BJ (cell line): ENCODE results near the gene DTNB. TPM values are rescaled to one million over a fixed set of nuclear protein-coding genes. Genes with fewer than 3 reads are reported as not detected.
"Not testable (repeated sequence)": the region's sequence is repeated elsewhere in the genome, so short reads cannot be mapped to it uniquely, and the experiment has no call there.

Source experiments
- CTCF ChIA-PET: fragments of 350-600 bp; formaldehyde crosslinking; extraction: SDS; loops from one replicate; lab custom pipeline; 2021; ENCODE audit warnings: antibody characterized with exemption, inconsistent platforms; lab: Yijun Ruan, JAX
- POLR2A ChIA-PET: fragments of 300-600 bp; sonication (Branson Sonifier 250); formaldehyde crosslinking; extraction: SDS; loops from one replicate; lab custom pipeline; 2021; ENCODE audit warnings: antibody characterized with exemption; lab: Charles Lee
- DNase-seq: peaks from one replicate; pipeline ENCODE4 v3.0.0-alpha.2; 2011; ENCODE audit warnings: low read depth
- H3K27me3 ChIP-seq: 2 replicates; pipeline ENCODE4 v1.6.0; 2011; ENCODE audit warnings: low read length; ENCODE audit not compliant: control insufficient read depth, insufficient read depth
- H3K36me3 ChIP-seq: 2 replicates; pipeline ENCODE4 v1.5.1; 2011; ENCODE audit warnings: low read length; ENCODE audit not compliant: control insufficient read depth, insufficient read depth
- H3K4me3 ChIP-seq: 2 replicates; pipeline ENCODE4 v1.5.1; 2011; ENCODE audit warnings: low read depth, mild to moderate bottlenecking, control low read depth, low read length
- polyA plus RNA-seq: library from polyadenylated mRNA; depleted of rRNA; stranded (reverse); fragments of >200 nt; gene quantifications from 2 replicates; pipeline ENCODE4 v1.2.3, GENCODE V29; 2011
- TF ChIP-seq, protein P1 (sequence below): IDR thresholded peaks from 2 replicates; pipeline ENCODE4 v1.5.1; 2011; ENCODE audit warnings: low read depth, mild to moderate bottlenecking, control low read depth, inconsistent platforms, low read length, moderate library complexity; ENCODE audit not compliant: insufficient read depth

DTNB gene
- polyA plus RNA-seq, 1 experiment, result 7.7 TPM

- no peak for DNase-seq
- ChIA-PET CTCF (no interaction called here), POLR2A (no interaction called here)
- TF ChIP-seq, protein P1, sequence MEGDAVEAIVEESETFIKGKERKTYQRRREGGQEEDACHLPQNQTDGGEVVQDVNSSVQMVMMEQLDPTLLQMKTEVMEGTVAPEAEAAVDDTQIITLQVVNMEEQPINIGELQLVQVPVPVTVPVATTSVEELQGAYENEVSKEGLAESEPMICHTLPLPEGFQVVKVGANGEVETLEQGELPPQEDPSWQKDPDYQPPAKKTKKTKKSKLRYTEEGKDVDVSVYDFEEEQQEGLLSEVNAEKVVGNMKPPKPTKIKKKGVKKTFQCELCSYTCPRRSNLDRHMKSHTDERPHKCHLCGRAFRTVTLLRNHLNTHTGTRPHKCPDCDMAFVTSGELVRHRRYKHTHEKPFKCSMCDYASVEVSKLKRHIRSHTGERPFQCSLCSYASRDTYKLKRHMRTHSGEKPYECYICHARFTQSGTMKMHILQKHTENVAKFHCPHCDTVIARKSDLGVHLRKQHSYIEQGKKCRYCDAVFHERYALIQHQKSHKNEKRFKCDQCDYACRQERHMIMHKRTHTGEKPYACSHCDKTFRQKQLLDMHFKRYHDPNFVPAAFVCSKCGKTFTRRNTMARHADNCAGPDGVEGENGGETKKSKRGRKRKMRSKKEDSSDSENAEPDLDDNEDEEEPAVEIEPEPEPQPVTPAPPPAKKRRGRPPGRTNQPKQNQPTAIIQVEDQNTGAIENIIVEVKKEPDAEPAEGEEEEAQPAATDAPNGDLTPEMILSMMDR, result no peak
- no peaks in the 10 kb centered on the region for H3K36me3 ChIP-seq
- no peaks in the 10 kb centered on the region for H3K27me3 ChIP-seq
- no peak overlapping the region for H3K4me3 ChIP-seq
Observed at GRCh38 chr2:25541378-25541777, 132.0 kb downstream of the DTNB start.

GRCh38 chr2:25539136-25539535, 134.2 kb downstream of the DTNB start:
- Histone ChIP-seq H3K27me3 (no peaks in the 10 kb centered on the region), H3K36me3 (no peaks in the 10 kb centered on the region), H3K4me3 (no peak overlapping the region)
- ChIA-PET CTCF (no interaction called here), POLR2A (no interaction called here)
- DNase-seq, result no peak
- TF ChIP-seq, protein P1, result no peak

DNA sequence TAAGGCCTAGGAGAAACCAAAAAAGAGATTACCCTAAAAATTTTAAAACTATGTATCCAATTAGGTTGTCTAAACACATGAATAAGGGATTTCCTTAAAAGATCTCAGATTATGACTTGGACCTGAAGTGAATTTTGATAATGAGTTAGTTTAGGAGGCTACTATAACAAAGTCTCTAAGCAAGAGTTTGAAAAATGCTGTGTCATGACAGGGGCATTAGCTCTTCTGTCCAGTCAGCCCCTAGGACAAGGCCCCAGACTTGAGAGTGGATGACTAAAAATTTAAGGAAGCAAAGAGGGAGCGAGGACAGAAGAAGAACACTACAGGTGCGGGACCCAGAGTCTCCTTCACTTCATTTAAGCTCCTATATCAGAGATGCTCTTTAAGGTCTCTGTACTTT, 135.9 kb downstream of the DTNB start:
- no peak overlapping the region for H3K4me3 ChIP-seq
- TF ChIP-seq, protein P1, result no peak
- H3K27me3 ChIP-seq, result no peaks in the 10 kb centered on the region
- no peaks in the 10 kb centered on the region for H3K36me3 ChIP-seq
- ChIA-PET CTCF (no interaction called here), POLR2A (no interaction called here)
- no peak for DNase-seq

- DNase-seq, CTCF ChIA-PET, H3K36me3 ChIP-seq, POLR2A ChIA-PET, H3K27me3 ChIP-seq, H3K4me3 ChIP-seq: not testable (repeated sequence)
Observed at GRCh38 chr2:25535411-25536289, 137.7 kb downstream of the DTNB start.

DNA sequence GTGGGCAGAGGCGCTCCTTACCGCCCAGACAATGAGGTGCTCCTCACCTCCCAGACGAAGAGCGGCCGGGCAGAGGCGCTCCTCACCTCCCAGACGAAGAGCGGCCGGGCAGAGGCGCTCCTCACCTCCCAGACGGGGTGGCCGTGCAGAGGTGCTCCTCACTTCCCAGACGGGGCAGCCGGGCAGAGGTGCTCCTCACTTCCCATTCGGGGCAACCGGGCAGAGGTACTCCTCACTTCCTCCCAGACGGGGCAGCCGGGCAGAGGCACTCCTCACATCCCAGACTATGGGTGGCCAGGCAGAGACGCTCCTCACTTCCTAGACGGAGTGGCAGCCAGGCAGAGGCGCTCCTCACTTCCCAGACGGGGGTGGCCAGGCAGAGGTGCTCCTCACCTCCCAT, 138.4 kb downstream of the DTNB start:
- H3K36me3 ChIP-seq, H3K4me3 ChIP-seq, H3K27me3 ChIP-seq, CTCF ChIA-PET, DNase-seq, POLR2A ChIA-PET: not testable (repeated sequence)

GRCh38 chr2:25534455-25534854, 138.9 kb downstream of the DTNB start:
- TF ChIP-seq, protein P1, result no peak
- Histone ChIP-seq H3K36me3 (no peaks in the 10 kb centered on the region), H3K27me3 (no peaks in the 10 kb centered on the region), H3K4me3 (no peak overlapping the region)
- ChIA-PET POLR2A (no interaction called here), CTCF (no interaction called here)
- no peak for DNase-seq

- POLR2A ChIA-PET, H3K36me3 ChIP-seq, H3K4me3 ChIP-seq, H3K27me3 ChIP-seq, DNase-seq, CTCF ChIA-PET: not testable (repeated sequence)
Observed at GRCh38 chr2:25533771-25534170, 139.6 kb downstream of the DTNB start.
